ENCODE measurements around the gene RUVBL1. TPM values are rescaled to one million over a fixed set of nuclear protein-coding genes. Genes with fewer than 3 reads are reported as not detected.

RUVBL1 gene
- total RNA-seq, 2 donors from 2014 or later, result 7.5 to 22.1 TPM

DNA sequence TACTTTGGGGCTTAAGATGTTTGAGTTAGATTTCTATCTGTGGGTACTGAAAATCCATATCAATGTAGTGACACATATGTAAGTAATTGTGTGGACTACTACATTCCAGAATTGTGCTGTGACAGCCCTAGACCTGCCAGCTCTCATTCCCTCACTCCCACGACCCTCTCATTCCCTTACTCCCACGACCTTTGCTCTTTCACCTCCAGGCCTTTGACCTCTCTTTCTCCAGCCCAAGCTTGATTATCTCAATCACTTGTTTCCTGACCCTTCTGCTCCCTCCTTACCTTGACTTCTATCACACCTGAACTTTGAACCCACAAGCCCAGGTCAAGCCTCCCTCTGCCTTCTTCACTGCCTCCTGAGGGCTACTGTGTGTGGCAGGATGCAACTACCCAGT is 3.6 kb upstream of the RUVBL1 start:
- ATAC-seq (no peak), DNase-seq (no peak)
- intact Hi-C loops (cut with DNase I), result no loop called here
- peaks cover 15% of the 10 kb centered on the region for H3K4me1 ChIP-seq
- H3K4me3 ChIP-seq, result no peak overlapping the region
- H3K9me3 ChIP-seq, result no peaks in the 10 kb centered on the region
- no peak for TF ChIP-seq POLR2A (IDR thresholded peaks at IDR 0.05)
- TF ChIP-seq, protein P1, sequence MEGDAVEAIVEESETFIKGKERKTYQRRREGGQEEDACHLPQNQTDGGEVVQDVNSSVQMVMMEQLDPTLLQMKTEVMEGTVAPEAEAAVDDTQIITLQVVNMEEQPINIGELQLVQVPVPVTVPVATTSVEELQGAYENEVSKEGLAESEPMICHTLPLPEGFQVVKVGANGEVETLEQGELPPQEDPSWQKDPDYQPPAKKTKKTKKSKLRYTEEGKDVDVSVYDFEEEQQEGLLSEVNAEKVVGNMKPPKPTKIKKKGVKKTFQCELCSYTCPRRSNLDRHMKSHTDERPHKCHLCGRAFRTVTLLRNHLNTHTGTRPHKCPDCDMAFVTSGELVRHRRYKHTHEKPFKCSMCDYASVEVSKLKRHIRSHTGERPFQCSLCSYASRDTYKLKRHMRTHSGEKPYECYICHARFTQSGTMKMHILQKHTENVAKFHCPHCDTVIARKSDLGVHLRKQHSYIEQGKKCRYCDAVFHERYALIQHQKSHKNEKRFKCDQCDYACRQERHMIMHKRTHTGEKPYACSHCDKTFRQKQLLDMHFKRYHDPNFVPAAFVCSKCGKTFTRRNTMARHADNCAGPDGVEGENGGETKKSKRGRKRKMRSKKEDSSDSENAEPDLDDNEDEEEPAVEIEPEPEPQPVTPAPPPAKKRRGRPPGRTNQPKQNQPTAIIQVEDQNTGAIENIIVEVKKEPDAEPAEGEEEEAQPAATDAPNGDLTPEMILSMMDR (IDR thresholded peaks at IDR 0.05), result no peak
- H3K36me3 ChIP-seq (replicated peaks in 1 of 2; ENCODE audit: insufficient read depth in 1 of 2, low read depth in 2 of 2), result no peaks in the 10 kb centered on the region
- 30 to 31% methylated on average over 2 of the region's 2 CpGs for WGBS, 2 donors
- no peaks in the 10 kb centered on the region for H3K27me3 ChIP-seq
- H3K27ac ChIP-seq, result no peak overlapping the region

DNA sequence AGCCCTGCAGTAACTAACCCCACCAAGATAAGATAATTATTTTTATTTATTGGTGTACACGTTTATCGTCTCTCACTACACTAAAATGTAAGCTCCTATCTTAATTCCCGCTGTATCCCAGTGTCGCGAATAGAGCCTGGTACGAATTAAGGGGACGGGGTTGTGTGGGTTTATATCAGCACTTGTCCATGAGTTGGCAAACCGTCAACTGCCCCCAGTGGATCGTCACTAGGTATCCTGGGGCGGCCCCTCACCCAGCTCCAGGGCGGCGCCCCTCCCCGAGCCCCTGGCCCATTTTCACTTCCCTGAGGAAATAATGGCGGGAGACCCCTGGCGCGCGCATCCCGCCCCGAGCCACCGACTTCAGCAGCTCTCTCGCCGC is 465 bp downstream of the RUVBL1 start:
- ATAC-seq (no peak), DNase-seq (peak in 1 of 4 donors; percentile 32)
- intact Hi-C loops (cut with DNase I), result no loop called here
- TF ChIP-seq, protein P1 (IDR thresholded peaks at IDR 0.05), result no peak
- TF ChIP-seq POLR2A (IDR thresholded peaks at IDR 0.05), result no peak
- 0 to 2% methylated on average over 7 to 22 of the region's 22 CpGs for WGBS, 2 donors
- Histone ChIP-seq H3K27me3 (no peaks in the 10 kb centered on the region), H3K9me3 (no peaks in the 10 kb centered on the region), H3K27ac (peak overlapping the region in 3 of 4 donors; percentile 1 to 79 (median 72)), H3K4me3 (peak overlapping the region; percentile 96 to 99), H3K36me3 (replicated peaks in 1 of 2; ENCODE audit: insufficient read depth in 1 of 2, low read depth in 2 of 2) (no peaks in the 10 kb centered on the region), H3K4me1 (peaks cover 17% of the 10 kb centered on the region)

DNA sequence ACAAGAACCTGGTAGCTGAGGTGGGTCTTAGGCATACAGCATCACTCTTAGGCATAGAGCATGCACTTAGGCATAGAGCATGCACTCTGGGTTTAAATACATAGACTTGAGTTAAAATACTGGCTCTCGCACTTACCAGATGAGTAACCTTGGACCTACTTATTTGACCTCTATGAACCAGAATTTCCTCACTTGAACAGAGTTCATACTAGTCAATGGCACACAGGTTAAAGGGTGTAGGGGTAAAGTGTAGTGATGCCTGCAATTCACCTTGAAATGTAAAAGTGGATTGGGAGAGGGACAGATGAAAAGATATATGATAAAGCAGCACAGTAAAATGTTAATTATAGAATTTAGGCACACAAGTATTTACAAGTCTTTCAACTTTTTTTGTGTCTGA is 1.6 kb downstream of the RUVBL1 start:
- intact Hi-C loops (cut with DNase I), result no loop called here
- H3K4me3 ChIP-seq, result no peak overlapping the region
- no peak for ATAC-seq
- H3K4me1 ChIP-seq, result peaks cover 17% of the 10 kb centered on the region
- no peak for TF ChIP-seq POLR2A (IDR thresholded peaks at IDR 0.05)
- TF ChIP-seq, protein P1 (IDR thresholded peaks at IDR 0.05), result no peak
- H3K27ac ChIP-seq, result no peak overlapping the region
- no peaks in the 10 kb centered on the region for H3K27me3 ChIP-seq
- no peak for DNase-seq
- H3K9me3 ChIP-seq, result no peaks in the 10 kb centered on the region
- H3K36me3 ChIP-seq (replicated peaks in 1 of 2; ENCODE audit: insufficient read depth in 1 of 2, low read depth in 2 of 2), result no peaks in the 10 kb centered on the region
- WGBS, 2 donors, result 77 to 91% methylated on average over 1 of the region's 1 CpG

DNA sequence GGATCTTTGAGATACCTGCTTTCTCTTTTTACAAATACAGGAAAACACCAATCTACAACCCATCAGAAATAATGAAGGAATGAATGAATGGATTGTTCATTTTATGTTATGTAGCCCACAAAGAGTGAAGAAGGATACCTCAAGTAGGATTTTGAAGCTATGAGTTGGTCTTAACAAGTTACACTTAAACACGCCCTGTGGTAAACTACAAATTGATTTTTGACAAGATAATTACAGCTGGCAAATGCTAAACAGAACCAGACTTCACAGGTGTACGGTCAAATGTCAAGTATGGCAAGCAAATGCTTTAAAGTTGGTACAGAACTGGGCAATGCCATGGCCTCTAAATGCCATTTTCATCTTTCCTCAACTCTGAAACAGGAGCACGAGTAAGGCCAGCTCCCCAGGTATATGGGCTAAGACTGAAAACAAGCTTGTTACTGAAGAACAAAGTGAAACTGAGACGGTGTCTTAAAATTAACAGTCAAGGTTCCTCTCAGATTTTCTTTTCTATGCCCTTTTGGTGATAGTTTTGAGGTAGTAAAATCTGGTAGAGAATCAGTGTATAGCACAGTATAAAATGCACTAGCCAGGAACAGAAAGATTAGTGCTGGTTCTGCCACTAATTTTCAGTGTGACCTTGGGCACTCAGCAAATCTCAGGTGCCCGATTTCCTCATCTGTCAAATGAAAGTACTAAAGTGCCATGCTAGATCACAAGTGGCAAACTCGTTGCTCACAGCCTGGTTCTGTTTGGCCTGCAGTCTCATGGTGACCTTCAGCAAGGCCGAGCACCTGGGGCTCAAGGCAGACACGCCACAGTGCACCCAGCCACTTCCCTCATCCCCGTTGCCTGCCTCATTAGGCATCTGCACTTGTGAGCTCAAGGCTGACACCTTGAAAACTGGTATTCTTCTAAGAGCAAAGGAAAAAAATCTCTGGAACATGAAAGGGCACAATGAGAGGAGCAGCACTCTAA is 9.5 kb downstream of the RUVBL1 start:
- Histone ChIP-seq H3K4me1 (peaks cover 11% of the 10 kb centered on the region), H3K9me3 (no peaks in the 10 kb centered on the region), H3K4me3 (no peak overlapping the region), H3K27me3 (no peaks in the 10 kb centered on the region), H3K36me3 (replicated peaks in 1 of 2; ENCODE audit: insufficient read depth in 1 of 2, low read depth in 2 of 2) (no peaks in the 10 kb centered on the region), H3K27ac (peak overlapping the region; percentile 43 to 68 (median 54))
- peak; percentile 86 for ATAC-seq
- 46 to 54% methylated on average over 7 to 9 of the region's 9 CpGs for WGBS, 2 donors
- no peak for TF ChIP-seq POLR2A (IDR thresholded peaks at IDR 0.05)
- TF ChIP-seq, protein P1 (IDR thresholded peaks at IDR 0.05), result no peak
- DNase-seq, result peak; percentile 51 to 79 (median 72)
- intact Hi-C loops (cut with DNase I), result no loop called here
